Testis (tissue), 3 donors: ENCODE measurements around the gene METRNL. TPM values are rescaled to one million over a fixed set of nuclear protein-coding genes. Genes with fewer than 3 reads are reported as not detected.
A peak's percentile ranks its signal among the peaks of the same experiment; 100 is the strongest.
"Not testable (repeated sequence)": the region's sequence is repeated elsewhere in the genome, so short reads cannot be mapped to it uniquely, and the experiment has no call there.

ENCODE experiments used
- DNase-seq: peaks from one replicate; pipeline ENCODE4 v3.0.0-alpha.2; 2019
- H3K27ac ChIP-seq, 2 donors: fragments of 200-600 bp; sonication (generic); one replicate each; pipeline ENCODE4 v1.5.1; 2019
- H3K27me3 ChIP-seq: fragments of 200-600 bp; sonication (generic); one replicate; pipeline ENCODE4 v1.5.1; 2019
- H3K36me3 ChIP-seq: fragments of 200-600 bp; sonication (generic); one replicate; pipeline ENCODE4 v1.5.1; 2017; ENCODE audit warnings: low read depth; ENCODE audit errors: missing control alignments
- H3K4me1 ChIP-seq: fragments of 200-600 bp; sonication (generic); one replicate; pipeline ENCODE4 v1.5.1; 2019
- H3K4me3 ChIP-seq, 2 donors: fragments of 200-600 bp; sonication (generic); one replicate each; pipeline ENCODE4 v1.5.1; 2017 to 2019
- H3K9me3 ChIP-seq: fragments of 200-600 bp; sonication (generic); one replicate; pipeline ENCODE4 v1.5.1; 2017
- CTCF ChIP-seq, 3 experiments: fragments of 450-650 bp in 2 of 3; fragments of 200-600 bp in 1 of 3; sonication (generic) in 1 of 3; IDR thresholded peaks; one replicate each; pipeline ENCODE4 v1.5.1; 2016 to 2019; ENCODE audit warnings: antibody characterized with exemption in 3 of 3, mild to moderate bottlenecking in 2 of 3, moderate library complexity in 1 of 3
- POLR2A ChIP-seq: fragments of 450-650 bp; IDR thresholded peaks from one replicate; pipeline ENCODE4 v1.6.1; 2017; ENCODE audit warnings: antibody characterized with exemption, mild to moderate bottlenecking, moderate library complexity
- whole genome bisulfite sequencing, 2 donors: methylation state at CpG; one replicate each; pipeline ENCODE4 v1.1.5; 2018; 5-methylcytosine and 5-hydroxymethylcytosine counted together
- intact Hi-C: fragments of 100-400 bp; cut with DNase I; formaldehyde crosslinking; loops from one replicate; pipeline ENCODE4 v1.15.1; 2023; ENCODE audit warnings: low total_unique reads
- polyA plus RNA-seq: library from polyadenylated mRNA; stranded (reverse); fragments of 350-450 nt; fragmentation: Illumina TruSeq; extraction: RNeasy Lipid Tissue Mini Kit (QIAGEN cat#74804); gene quantifications from one replicate; pipeline ENCODE4 v1.2.3, GENCODE V29; 2014; ENCODE audit warnings: low read depth, low replicate concordance; ENCODE audit not compliant: insufficient read depth
- total RNA-seq, 2 donors: library from RNA; depleted of rRNA; stranded (reverse); fragments of >200 nt; gene quantifications; one replicate each; pipeline ENCODE4 v1.2.3, GENCODE V29; 2016

Gene METRNL
- total and polyA plus RNA-seq, 3 donors from 2014 or later: 54.6 to 86.1 (median 56.1) TPM

- TF ChIP-seq CTCF (IDR thresholded peaks at IDR 0.05) (no peak), POLR2A (no peak)
- Histone ChIP-seq H3K4me3 (no peak overlapping the region), H3K4me1 (no peaks in the 10 kb centered on the region), H3K27me3 (no peaks in the 10 kb centered on the region), H3K36me3 (no peaks in the 10 kb centered on the region), H3K27ac (no peak overlapping the region), H3K9me3 (no peaks in the 10 kb centered on the region)
- WGBS, 2 donors: 85 to 91% methylated on average over 24 to 37 of the region's 37 CpGs
- intact Hi-C loops: no loop called here
- peak; percentile 10 for DNase-seq
These were observed 14.4 kb upstream of the METRNL start for GRCh38 chr17:83064732-83065659.

- no peak overlapping the region for H3K4me3 ChIP-seq
- no peaks in the 10 kb centered on the region for H3K9me3 ChIP-seq
- no peaks in the 10 kb centered on the region for H3K4me1 ChIP-seq
- no peaks in the 10 kb centered on the region for H3K27me3 ChIP-seq
- TF ChIP-seq CTCF (IDR thresholded peaks at IDR 0.05) (no peak), POLR2A (no peak)
- no peak overlapping the region for H3K27ac ChIP-seq
- no peak for DNase-seq
- intact Hi-C loops: no loop called here
- no peaks in the 10 kb centered on the region for H3K36me3 ChIP-seq
- 90 to 94% methylated on average over 39 of the region's 39 CpGs for WGBS, 2 donors
These were observed 13.5 kb upstream of the METRNL start for GRCh38 chr17:83065660-83066542.

GRCh38 chr17:83066543-83066890 lies 12.9 kb upstream of the METRNL start:
- WGBS, 2 donors: 82 to 100% methylated on average over 10 to 14 of the region's 19 CpGs
- intact Hi-C loops: not testable (repeated sequence)

GRCh38 chr17:83067071-83067717 lies 12.2 kb upstream of the METRNL start:
- H3K9me3 ChIP-seq: no peaks in the 10 kb centered on the region
- intact Hi-C loops: no loop called here
- no peaks in the 10 kb centered on the region for H3K27me3 ChIP-seq
- no peak for TF ChIP-seq POLR2A
- TF ChIP-seq CTCF (IDR thresholded peaks at IDR 0.05): no peak
- no peak overlapping the region for H3K27ac ChIP-seq
- DNase-seq: no peak
- H3K4me3 ChIP-seq: no peak overlapping the region
- 82 to 92% methylated on average over 14 to 29 of the region's 29 CpGs for WGBS, 2 donors
- no peaks in the 10 kb centered on the region for H3K36me3 ChIP-seq
- H3K4me1 ChIP-seq: no peaks in the 10 kb centered on the region

More at GRCh38 chr17:83066543-83066890, 12.9 kb upstream of the METRNL start:
- not testable (repeated sequence) for H3K4me1 ChIP-seq, DNase-seq, H3K27ac ChIP-seq, H3K4me3 ChIP-seq, H3K9me3 ChIP-seq, H3K36me3 ChIP-seq, H3K27me3 ChIP-seq
